H1 (cell line): ENCODE data around the gene EHHADH. TPM values are rescaled to one million over a fixed set of nuclear protein-coding genes. Genes with fewer than 3 reads are reported as not detected.

ENCODE experiments used
- CTCF ChIA-PET: fragments of 300-600 bp; sonication (Branson Sonifier 250); formaldehyde crosslinking; loops from one replicate; lab custom pipeline; 2021; ENCODE audit not compliant: partially characterized antibody; lab: Charles Lee
- POLR2A ChIA-PET: fragments of 300-600 bp; sonication (Branson Sonifier 250); formaldehyde crosslinking; loops from one replicate; lab custom pipeline; 2021; ENCODE audit warnings: inconsistent platforms; ENCODE audit not compliant: partially characterized antibody; lab: Charles Lee
- DNase-seq, 2 experiments: peaks; one replicate each; pipeline versions ENCODE4 v3.0.0 to v3.0.0-alpha.2; 2010 to 2022; ENCODE audit warnings: low spot score in 2 of 2, low read depth in 1 of 2, mixed read lengths in 1 of 2
- FAIRE-seq: peaks from 2 replicates; lab custom pipeline; 2011; peaks lifted over from hg19 to GRCh38; lab: Jason Lieb, UNC
- H2AFZ ChIP-seq: 2 replicates; pipeline ENCODE4 v1.8.1; 2012; ENCODE audit warnings: low read length, inconsistent platforms
- H2AK5ac ChIP-seq: 2 replicates; pipeline ENCODE4 v1.6.1; 2013; ENCODE audit warnings: low read depth, low read length
- H2BK120ac ChIP-seq: replicated peaks from 2 replicates; pipeline ENCODE3; 2013; ENCODE audit warnings: low read depth, low read length, inconsistent platforms
- H2BK12ac ChIP-seq: 2 replicates; pipeline ENCODE4 v1.6.1; 2013; ENCODE audit warnings: low read depth, low read length
- H2BK15ac ChIP-seq: 2 replicates; pipeline ENCODE4 v1.6.1; 2013; ENCODE audit warnings: low read length
- H2BK20ac ChIP-seq: 2 replicates; pipeline ENCODE4 v1.6.1; 2013; ENCODE audit warnings: low read length
- H2BK5ac ChIP-seq: 2 replicates; pipeline ENCODE4 v1.6.1; 2013; ENCODE audit warnings: low read depth, low read length
- H3K14ac ChIP-seq: 2 replicates; pipeline ENCODE4 v1.6.1; 2013; ENCODE audit warnings: inconsistent platforms; ENCODE audit not compliant: insufficient read length
- H3K18ac ChIP-seq: 2 replicates; pipeline ENCODE4 v1.6.1; 2013; ENCODE audit warnings: low read length; ENCODE audit errors: extremely low read depth
- H3K23ac ChIP-seq: 2 replicates; pipeline ENCODE4 v1.6.1; 2013; ENCODE audit warnings: inconsistent platforms; ENCODE audit not compliant: insufficient read length
- H3K23me2 ChIP-seq: 2 replicates; pipeline ENCODE4 v1.6.1; 2013; ENCODE audit warnings: low read depth, low read length
- H3K27ac ChIP-seq: 2 replicates; pipeline ENCODE4 v1.6.1; 2011; ENCODE audit warnings: low read depth, low read length, inconsistent platforms
- H3K27me3 ChIP-seq, 4 experiments: replicated peaks in 1 of 4; 1 replicate in 1 of 4; 2 replicates in 3 of 4; pipeline versions ENCODE4 v1.6.1 to v1.8.1; 2011 to 2013; ENCODE audit warnings: low read length in 3 of 4, mild to moderate bottlenecking in 3 of 4, inconsistent platforms in 2 of 4, mixed read lengths in 2 of 4, moderate library complexity in 1 of 4; ENCODE audit not compliant: control insufficient read depth in 3 of 4, insufficient read depth in 3 of 4; ENCODE audit errors: extremely low read depth in 1 of 4
- H3K36me3 ChIP-seq, 4 experiments: 2 replicates each; pipeline versions ENCODE4 v1.6.1 to v1.8.1; 2011 to 2013; ENCODE audit warnings: mild to moderate bottlenecking in 4 of 4, low read length in 3 of 4, moderate library complexity in 2 of 4, control low read depth in 1 of 4, inconsistent platforms in 1 of 4; ENCODE audit not compliant: insufficient read depth in 4 of 4, control insufficient read depth in 2 of 4
- H3K4ac ChIP-seq: replicated peaks from 2 replicates; pipeline ENCODE3; 2013; ENCODE audit warnings: low read length, low read depth, mixed read lengths, inconsistent platforms; ENCODE audit not compliant: insufficient read length
- H3K4me1 ChIP-seq, 4 experiments: replicated peaks in 1 of 4; 1 replicate in 1 of 4; 2 replicates in 3 of 4; pipeline versions ENCODE4 v1.6.1 to v1.8.1; 2011 to 2013; ENCODE audit warnings: low read length in 3 of 4, inconsistent platforms in 2 of 4, mixed read lengths in 1 of 4; ENCODE audit not compliant: insufficient read depth in 4 of 4, control insufficient read depth in 3 of 4
- H3K4me2 ChIP-seq, 2 experiments: 2 replicates each; pipeline versions ENCODE4 v1.6.1 to v1.8.1; 2011 to 2013; ENCODE audit warnings: low read depth in 2 of 2, low read length in 2 of 2, control low read depth in 1 of 2, inconsistent platforms in 1 of 2, mild to moderate bottlenecking in 1 of 2; ENCODE audit not compliant: insufficient read depth in 1 of 2
- H3K4me3 ChIP-seq, 4 experiments: fragments of 200-600, 300-600 bp in 1 of 4; sonication (generic), shearing (Covaris generic), sonication (Bioruptor Twin) in 1 of 4; 2 replicates each; pipeline versions ENCODE4 v1.5.1 to v1.8.1; 2011 to 2016; ENCODE audit warnings: low read length in 4 of 4, low read depth in 3 of 4, control low read depth in 2 of 4, inconsistent platforms in 2 of 4, mild to moderate bottlenecking in 2 of 4, mixed read lengths in 1 of 4, moderate library complexity in 1 of 4; ENCODE audit not compliant: insufficient read depth in 2 of 4; ENCODE audit errors: extremely low read depth in 1 of 4
- H3K56ac ChIP-seq: replicated peaks from 2 replicates; pipeline ENCODE3; 2013; ENCODE audit warnings: low read depth, mild to moderate bottlenecking, mixed read lengths, low read length, inconsistent platforms; ENCODE audit not compliant: insufficient read length
- H3K79me1 ChIP-seq: 2 replicates; pipeline ENCODE4 v1.6.1; 2013; ENCODE audit warnings: low read depth, low read length, control low read depth
- H3K79me2 ChIP-seq, 2 experiments: 2 replicates each; pipeline versions ENCODE4 v1.6.1 to v1.8.1; 2012 to 2013; ENCODE audit warnings: low read length in 2 of 2, mild to moderate bottlenecking in 2 of 2, inconsistent platforms in 1 of 2; ENCODE audit not compliant: insufficient read depth in 2 of 2, control insufficient read depth in 1 of 2
- H3K9ac ChIP-seq, 4 experiments: replicated peaks in 1 of 4; 1 replicate in 1 of 4; 2 replicates in 3 of 4; pipeline versions ENCODE4 v1.6.1 to v1.8.1; 2011 to 2013; ENCODE audit warnings: low read depth in 3 of 4, low read length in 3 of 4, control low read depth in 2 of 4, mild to moderate bottlenecking in 2 of 4, moderate library complexity in 2 of 4, inconsistent platforms in 1 of 4; ENCODE audit errors: extremely low read depth in 1 of 4
- H3K9me3 ChIP-seq, 2 experiments: 2 replicates each; pipeline versions ENCODE4 v1.6.1 to v1.8.1; 2012 to 2013; ENCODE audit warnings: mild to moderate bottlenecking in 2 of 2, moderate library complexity in 2 of 2, control low read depth in 1 of 2, inconsistent platforms in 1 of 2, low read depth in 1 of 2, low read length in 1 of 2, mixed read lengths in 1 of 2; ENCODE audit not compliant: insufficient read depth in 2 of 2
- H4K20me1 ChIP-seq, 2 experiments: replicated peaks in 1 of 2; 2 replicates each; pipeline versions ENCODE3 to v1.8.1; 2011 to 2013; ENCODE audit warnings: inconsistent platforms in 2 of 2, low read length in 2 of 2, mild to moderate bottlenecking in 1 of 2; ENCODE audit not compliant: insufficient read depth in 2 of 2, control insufficient read depth in 1 of 2
- H4K5ac ChIP-seq: 2 replicates; pipeline ENCODE4 v1.6.1; 2013; ENCODE audit warnings: low read length, low read depth, mixed read lengths, inconsistent platforms; ENCODE audit not compliant: insufficient read length
- H4K8ac ChIP-seq: 2 replicates; pipeline ENCODE4 v1.8.0; 2013; ENCODE audit warnings: mild to moderate bottlenecking, moderate library complexity, low read length, inconsistent platforms; ENCODE audit not compliant: insufficient read depth; ENCODE audit errors: extremely low read depth
- H4K91ac ChIP-seq: replicated peaks from 2 replicates; pipeline ENCODE3; 2013; ENCODE audit warnings: low read length, mixed read lengths, inconsistent platforms; ENCODE audit not compliant: insufficient read length
- CHD2 ChIP-seq: IDR thresholded peaks from 2 replicates; pipeline ENCODE4 v1.6.1; 2012; ENCODE audit warnings: low read length, improper control_type of control experiment
- EZH2 ChIP-seq: fragments of 200-600 bp; sonication (generic); IDR thresholded peaks from 2 replicates; pipeline ENCODE4 v1.7.1; 2012; ENCODE audit warnings: low read depth, mild to moderate bottlenecking, moderate library complexity, low read length, inconsistent platforms; ENCODE audit not compliant: severe bottlenecking
- FOSL1 ChIP-seq: IDR thresholded peaks from 2 replicates; pipeline ENCODE4 v1.6.1; 2011; ENCODE audit warnings: mild to moderate bottlenecking, low read depth, low read length, moderate library complexity; ENCODE audit not compliant: insufficient read depth
- HDAC6 ChIP-seq: IDR thresholded peaks from one replicate; pipeline ENCODE4 v1.7.1; 2012; ENCODE audit warnings: low read depth, mild to moderate bottlenecking, inconsistent platforms, low read length, moderate library complexity
- JUN ChIP-seq: IDR thresholded peaks from 2 replicates; pipeline ENCODE4 v1.6.1; 2011; ENCODE audit warnings: low read depth, mild to moderate bottlenecking, improper control_type of control experiment, low read length
- JUND ChIP-seq: IDR thresholded peaks from 2 replicates; pipeline ENCODE4 v1.6.1; 2011; ENCODE audit warnings: mild to moderate bottlenecking, improper control_type of control experiment, low read length
- KDM5A ChIP-seq: fragments of 200-600 bp; IDR thresholded peaks from 2 replicates; pipeline ENCODE4 v1.7.1; 2012; ENCODE audit warnings: mild to moderate bottlenecking, low read length, inconsistent platforms, mixed read lengths
- NANOG ChIP-seq: IDR thresholded peaks from 2 replicates; pipeline ENCODE4 v1.6.1; 2011; ENCODE audit warnings: low read length, low read depth, mild to moderate bottlenecking, inconsistent platforms; ENCODE audit not compliant: insufficient read depth, poor library complexity, severe bottlenecking
- PHF8 ChIP-seq: fragments of 200-600 bp; sonication (generic); conservative IDR thresholded peaks from 2 replicates; pipeline ENCODE4 v1.7.1; 2012; ENCODE audit warnings: low read depth, mild to moderate bottlenecking, inconsistent platforms, low read length, moderate library complexity
- SP2 ChIP-seq: IDR thresholded peaks from 2 replicates; pipeline ENCODE4 v1.6.1; 2012; ENCODE audit warnings: mild to moderate bottlenecking, low read length, inconsistent platforms
- SP4 ChIP-seq: IDR thresholded peaks from 2 replicates; pipeline ENCODE4 v1.6.1; 2012; ENCODE audit warnings: low read length, inconsistent platforms
- TBP ChIP-seq: IDR thresholded peaks from 2 replicates; pipeline ENCODE4 v1.6.1; 2011; ENCODE audit warnings: low read depth, low read length, improper control_type of control experiment
- WGBS, 2 experiments: shearing (Covaris generic) in 1 of 2; methylation state at CpG; one replicate each; pipeline versions ENCODE4 v1.1.6 to v1.1.7; 2013 to 2015; ENCODE audit warnings: low lambda C conversion rate in 2 of 2, mixed read lengths in 2 of 2, inconsistent platforms in 1 of 2, low coverage in 1 of 2, missing lambda C conversion rate in 1 of 2; ENCODE audit not compliant: insufficient replicate concordance in 2 of 2, insufficient coverage in 1 of 2, insufficient read length in 1 of 2; ENCODE audit errors: extremely low coverage in 1 of 2, missing lambda C conversion rate in 1 of 2; 5-methylcytosine and 5-hydroxymethylcytosine counted together
- polyA plus RNA-seq, 7 experiments: library from polyadenylated mRNA; depleted of rRNA in 3 of 7; stranded (reverse) in 5 of 7; unstranded in 2 of 7; fragments of >200 nt in 5 of 7; fragments of 200-250 nt in 2 of 7; gene quantifications; 1 replicate in 5 of 7; 2 replicates in 1 of 7; 4 replicates in 1 of 7; pipeline versions ENCODE4 v1.2.1 to v1.2.3, GENCODE V29; 2011 to 2013; ENCODE audit warnings: missing spikeins in 2 of 7, mixed read lengths in 2 of 7
- total RNA-seq: library from RNA; stranded (reverse); fragmentation: NEBNext Ultra II Directional; extraction: Animal tissue kit (Norgen Biotek cat#: 25700); gene quantifications from 2 replicates; pipeline ENCODE4 v1.2.1, GENCODE V29; 2021
- TF ChIP-seq, protein P1 (sequence below), 3 experiments: IDR thresholded peaks; 1 replicate in 2 of 3; 2 replicates in 1 of 3; pipeline versions ENCODE4 v1.5.1 to v1.6.1; 2011; ENCODE audit warnings: low read length in 3 of 3, mild to moderate bottlenecking in 3 of 3, inconsistent platforms in 2 of 3, low read depth in 1 of 3, moderate library complexity in 1 of 3; ENCODE audit not compliant: insufficient read depth in 1 of 3; ENCODE audit errors: control extremely low read depth in 1 of 3

Gene EHHADH
- total and polyA plus RNA-seq, 2 of the 8 experiments (the other 6 are each of a cell fraction or from before 2014, with no cell fraction given): 1.4 to 3.5 TPM

DNA sequence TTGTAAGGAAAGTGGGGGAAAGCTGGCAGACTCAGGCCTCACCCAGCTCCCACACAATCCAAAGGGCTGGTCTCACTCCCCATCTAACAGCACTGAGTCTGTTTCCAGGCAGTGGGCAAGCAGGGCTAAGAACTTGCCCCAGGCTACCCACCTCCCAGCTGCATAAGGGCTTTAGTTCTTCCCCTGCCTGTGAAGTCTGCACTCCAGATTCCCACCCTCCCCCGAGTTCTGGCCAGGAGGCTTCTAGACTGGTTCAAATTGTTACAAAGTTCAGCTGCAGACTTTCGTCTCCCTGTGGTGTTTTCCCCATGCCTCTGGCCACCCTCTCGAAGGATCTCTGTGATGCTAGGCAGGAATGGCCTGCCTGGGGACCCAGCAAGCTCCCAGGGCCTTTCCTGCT lies 11.2 kb downstream of the EHHADH start:
- H3K36me3 ChIP-seq: no peaks in the 10 kb centered on the region
- ChIA-PET CTCF (interaction anchor here (1.3 kb wide), 1 partner anchor 364 kb away, joined by 3 read pairs; no protein-coding TSS in a partner anchor), POLR2A (no interaction called here)
- no peak overlapping the region for H2BK120ac ChIP-seq
- WGBS, 2 experiments: 87% methylated on average over 3 of the region's 3 CpGs; no CpG with 5 or more reads in 1 of the 2 experiments
- H4K91ac ChIP-seq: no peak overlapping the region
- no peak overlapping the region for H3K4me2 ChIP-seq
- no peak for DNase-seq
- peaks cover 0 to 1% (median 0%) of the 10 kb centered on the region in 4 experiments; a peak in 1 of 7 replicates for H3K27me3 ChIP-seq
- no peak overlapping the region for H2BK15ac ChIP-seq
- H2BK12ac ChIP-seq: no peak overlapping the region
- no peak overlapping the region for H2AFZ ChIP-seq
- H3K4ac ChIP-seq: no peak overlapping the region
- H3K56ac ChIP-seq: no peak overlapping the region
- H3K18ac ChIP-seq: no peak overlapping the region
- H3K14ac ChIP-seq: no peak overlapping the region
- H4K20me1 ChIP-seq: no peaks in the 10 kb centered on the region
- H3K9ac ChIP-seq: no peak overlapping the region
- no peak overlapping the region for H2BK20ac ChIP-seq
- H3K79me1 ChIP-seq: no peaks in the 10 kb centered on the region
- H3K23ac ChIP-seq: no peak overlapping the region
- H3K4me3 ChIP-seq: no peak overlapping the region
- no peak for FAIRE-seq
- no peaks in the 10 kb centered on the region for H3K23me2 ChIP-seq
- H3K79me2 ChIP-seq: no peaks in the 10 kb centered on the region
- no peaks in the 10 kb centered on the region; a peak in 1 of 4 replicates for H3K9me3 ChIP-seq
- H4K8ac ChIP-seq: no peak overlapping the region
- H3K4me1 ChIP-seq: no peaks in the 10 kb centered on the region
- H2BK5ac ChIP-seq: no peak overlapping the region
- no peak overlapping the region for H2AK5ac ChIP-seq
- H4K5ac ChIP-seq: no peak overlapping the region
- no peak overlapping the region for H3K27ac ChIP-seq
- TF ChIP-seq NANOG: no peak
- no peak for TF ChIP-seq EZH2
- no peak for TF ChIP-seq KDM5A
- TF ChIP-seq FOSL1: no peak
- no peak for TF ChIP-seq HDAC6
- no peak for TF ChIP-seq SP4
- no peak for TF ChIP-seq JUND
- TF ChIP-seq TBP: no peak
- no peak for TF ChIP-seq JUN
- no peak for TF ChIP-seq SP2
- TF ChIP-seq PHF8: no peak
- TF ChIP-seq CHD2: no peak
- TF ChIP-seq, protein P1, sequence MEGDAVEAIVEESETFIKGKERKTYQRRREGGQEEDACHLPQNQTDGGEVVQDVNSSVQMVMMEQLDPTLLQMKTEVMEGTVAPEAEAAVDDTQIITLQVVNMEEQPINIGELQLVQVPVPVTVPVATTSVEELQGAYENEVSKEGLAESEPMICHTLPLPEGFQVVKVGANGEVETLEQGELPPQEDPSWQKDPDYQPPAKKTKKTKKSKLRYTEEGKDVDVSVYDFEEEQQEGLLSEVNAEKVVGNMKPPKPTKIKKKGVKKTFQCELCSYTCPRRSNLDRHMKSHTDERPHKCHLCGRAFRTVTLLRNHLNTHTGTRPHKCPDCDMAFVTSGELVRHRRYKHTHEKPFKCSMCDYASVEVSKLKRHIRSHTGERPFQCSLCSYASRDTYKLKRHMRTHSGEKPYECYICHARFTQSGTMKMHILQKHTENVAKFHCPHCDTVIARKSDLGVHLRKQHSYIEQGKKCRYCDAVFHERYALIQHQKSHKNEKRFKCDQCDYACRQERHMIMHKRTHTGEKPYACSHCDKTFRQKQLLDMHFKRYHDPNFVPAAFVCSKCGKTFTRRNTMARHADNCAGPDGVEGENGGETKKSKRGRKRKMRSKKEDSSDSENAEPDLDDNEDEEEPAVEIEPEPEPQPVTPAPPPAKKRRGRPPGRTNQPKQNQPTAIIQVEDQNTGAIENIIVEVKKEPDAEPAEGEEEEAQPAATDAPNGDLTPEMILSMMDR (IDR thresholded peaks at IDR 0.05; ENCODE audit: control extremely low read depth in 1 of 3, insufficient read depth in 1 of 3, low read depth in 1 of 3, low read length in 3 of 3): no peak
